CD4-positive, alpha-beta T cell treated with Interferon gamma for 1 hour (primary cell): ENCODE results near the gene FRY.
A peak's percentile ranks its signal among the peaks of the same experiment; 100 is the strongest.

Source experiments
- DNase-seq: peaks from one replicate; pipeline ENCODE4 v3.0.0-alpha.2; 2020

The FRY gene

GRCh38 chr13:32266130-32266529 is 234.6 kb downstream of the FRY start:
- DNase-seq, result no peak

GRCh38 chr13:32267836-32268439 is 236.4 kb downstream of the FRY start:
- DNase-seq, result peak; percentile 32

- no peak for DNase-seq
These were observed 240.6 kb downstream of the FRY start for GRCh38 chr13:32272021-32272683.

- no peak for DNase-seq
These were observed 246.3 kb downstream of the FRY start for GRCh38 chr13:32277839-32278238.

GRCh38 chr13:32278426-32278825 is 246.9 kb downstream of the FRY start:
- DNase-seq, result no peak

GRCh38 chr13:32281096-32281495 is 249.5 kb downstream of the FRY start:
- DNase-seq, result no peak

GRCh38 chr13:32282096-32282711 is 250.6 kb downstream of the FRY start:
- no peak for DNase-seq

- DNase-seq, result no peak
These were observed 253.5 kb downstream of the FRY start for GRCh38 chr13:32284927-32285632.

GRCh38 chr13:32285633-32285965 is 254.0 kb downstream of the FRY start:
- DNase-seq, result no peak

GRCh38 chr13:32297206-32297605 is 265.6 kb downstream of the FRY start:
- DNase-seq, result no peak

- no peak for DNase-seq
These were observed 267.1 kb downstream of the FRY start for GRCh38 chr13:32298695-32299094.

- DNase-seq, result no peak
These were observed 268.3 kb downstream of the FRY start for GRCh38 chr13:32299893-32300292.

- no peak for DNase-seq
These were observed 268.8 kb downstream of the FRY start for GRCh38 chr13:32300406-32300805.

- DNase-seq, result no peak
These were observed 269.3 kb downstream of the FRY start for GRCh38 chr13:32300920-32301319.

- DNase-seq, result no peak
These were observed 270.9 kb downstream of the FRY start for GRCh38 chr13:32302461-32302860.

- no peak for DNase-seq
These were observed 274.1 kb downstream of the FRY start for GRCh38 chr13:32305646-32306045.

- DNase-seq, result no peak
These were observed 277.9 kb downstream of the FRY start for GRCh38 chr13:32309312-32310133.

GRCh38 chr13:32310134-32310706 is 278.6 kb downstream of the FRY start:
- DNase-seq, result no peak

- DNase-seq, result no peak
These were observed 279.8 kb downstream of the FRY start for GRCh38 chr13:32311188-32311897.

- DNase-seq, result peak; percentile 77
These were observed 283.0 kb downstream of the FRY start for GRCh38 chr13:32314271-32315237.
